ENCODE measurements around the gene PTPRN.
"Not testable (repeated sequence)": the region's sequence is repeated elsewhere in the genome, so short reads cannot be mapped to it uniquely, and the experiment has no call there.

The PTPRN gene
- long read RNA-seq, donor 1 = 0 reads
- long read RNA-seq, donor 2 = 0 reads
- long read RNA-seq, donor 3 = 0 reads
- long read RNA-seq, donor 4 = 0 reads
- long read RNA-seq, donor 5 = 0 reads
- long read RNA-seq, donor 6 = 0 reads
- long read RNA-seq, donor 7 = 0 reads
- long read RNA-seq, donor 8 = 0 reads

GRCh38 chr2:219309278-219309677, at the start of gene PTPRN:
PTPRN (minus strand) TSS chr2:219309401; CDS start chr2:219309332, 69 bp downstream.
- DNase-seq = no peak

GRCh38 chr2:219358170-219359075, 49.2 kb upstream of the PTPRN start:
- peak; percentile 19 for DNase-seq

DNA sequence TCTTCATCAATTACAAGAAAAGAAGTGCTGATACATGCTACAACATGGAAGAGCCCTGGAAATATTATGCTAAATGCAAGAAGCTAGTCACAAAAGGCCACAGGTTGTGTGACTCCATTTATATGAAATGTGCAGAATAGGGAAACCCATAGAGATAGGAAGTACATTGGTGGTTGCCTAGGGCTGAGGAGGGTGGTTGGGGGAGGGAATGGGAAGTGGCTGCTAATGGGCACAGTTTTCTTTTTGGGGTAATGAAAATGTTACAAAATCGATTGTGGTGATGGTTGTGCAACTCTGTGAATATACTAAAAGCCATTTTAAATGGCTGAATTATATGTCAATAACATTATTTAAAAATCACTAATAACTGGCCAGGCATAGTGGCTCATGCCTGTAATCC, 47.6 kb upstream of the PTPRN start:
- no peak for DNase-seq

GRCh38 chr2:219354582-219354981, 45.4 kb upstream of the PTPRN start:
- DNase-seq = no peak

GRCh38 chr2:219353129-219353528, 43.9 kb upstream of the PTPRN start:
- DNase-seq = no peak

DNA sequence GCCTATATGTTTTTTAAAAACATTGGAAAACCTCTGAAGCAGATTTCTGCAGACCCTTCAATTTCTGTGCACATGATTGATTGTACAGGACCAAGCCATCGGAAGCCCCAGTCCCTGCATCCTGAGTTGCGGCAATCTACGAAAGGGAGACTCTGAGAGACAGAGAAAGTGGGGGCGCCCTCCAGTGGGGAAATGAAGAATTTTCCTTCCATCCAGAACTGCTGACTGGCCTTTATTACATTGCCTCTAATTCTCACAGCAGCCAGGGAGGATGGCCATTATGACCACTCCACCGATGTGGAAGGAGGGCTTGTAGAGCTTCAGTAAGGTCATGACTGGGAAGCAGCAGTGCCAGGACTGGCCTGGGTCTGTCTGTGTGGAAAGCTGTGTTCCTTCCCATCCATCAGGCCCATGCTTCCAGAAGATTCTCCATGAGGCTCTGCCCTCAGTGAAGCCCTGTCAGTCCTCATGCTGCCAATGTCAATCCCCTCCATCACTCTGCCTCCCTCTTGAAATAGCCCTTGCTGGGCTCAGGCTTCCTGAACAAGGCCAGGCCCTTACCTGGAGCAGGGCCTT, 43.3 kb upstream of the PTPRN start:
- DNase-seq = no peak

- no peak for DNase-seq
Measured at GRCh38 chr2:219350710-219351221, 41.6 kb upstream of the PTPRN start.

DNA sequence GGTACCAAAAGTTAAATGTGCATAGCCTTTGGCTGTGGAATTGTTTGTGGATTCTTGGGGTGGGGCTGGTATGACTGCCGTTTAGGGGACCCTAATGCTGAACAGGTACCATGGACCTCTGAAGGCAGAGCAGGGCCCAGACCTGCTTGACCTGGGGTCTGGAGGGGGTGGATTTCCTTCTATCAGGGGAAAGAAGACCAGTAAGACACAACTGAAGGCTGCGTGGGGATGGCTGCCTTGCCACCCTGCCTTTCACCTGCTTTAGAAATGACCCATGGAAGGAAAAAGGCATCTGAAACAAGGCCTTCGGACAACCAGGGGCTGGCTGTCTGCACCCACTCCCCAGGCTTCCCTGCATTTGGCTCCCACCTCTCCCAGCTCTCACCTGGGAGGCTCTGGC, 41.0 kb upstream of the PTPRN start:
- DNase-seq = no peak

GRCh38 chr2:219344751-219345430, 35.7 kb upstream of the PTPRN start:
- no peak for DNase-seq

DNA sequence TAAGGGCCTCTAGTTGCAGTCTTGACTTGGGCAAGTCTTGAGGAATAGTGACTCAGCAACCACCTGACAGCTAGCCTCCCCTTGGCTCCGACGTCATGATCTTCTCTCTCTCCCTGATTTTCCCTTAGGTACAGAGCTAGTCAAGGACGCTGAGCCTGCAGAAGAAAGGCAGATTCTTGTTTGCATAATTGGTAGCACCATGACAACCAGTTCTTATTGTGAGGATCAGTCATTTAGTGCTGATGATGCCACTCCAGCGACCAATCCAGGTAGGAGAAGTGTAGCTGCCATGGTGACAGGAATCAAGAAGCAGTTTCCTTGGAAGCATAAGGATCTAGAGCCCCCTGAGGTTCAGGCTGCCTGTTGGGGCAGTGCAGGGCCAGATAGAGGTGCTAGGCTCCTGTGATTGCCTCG, 26.2 kb upstream of the PTPRN start:
- no peak for DNase-seq

GRCh38 chr2:219334076-219334475, 24.9 kb upstream of the PTPRN start:
- no peak for DNase-seq

- no peak for DNase-seq
Measured at GRCh38 chr2:219332542-219332941, 23.3 kb upstream of the PTPRN start, which contains the start of gene RESP18. RESP18 (minus strand) TSS chr2:219332744.

- peak; percentile 66 for DNase-seq
Measured at GRCh38 chr2:219331560-219332213, 22.5 kb upstream of the PTPRN start.

DNA sequence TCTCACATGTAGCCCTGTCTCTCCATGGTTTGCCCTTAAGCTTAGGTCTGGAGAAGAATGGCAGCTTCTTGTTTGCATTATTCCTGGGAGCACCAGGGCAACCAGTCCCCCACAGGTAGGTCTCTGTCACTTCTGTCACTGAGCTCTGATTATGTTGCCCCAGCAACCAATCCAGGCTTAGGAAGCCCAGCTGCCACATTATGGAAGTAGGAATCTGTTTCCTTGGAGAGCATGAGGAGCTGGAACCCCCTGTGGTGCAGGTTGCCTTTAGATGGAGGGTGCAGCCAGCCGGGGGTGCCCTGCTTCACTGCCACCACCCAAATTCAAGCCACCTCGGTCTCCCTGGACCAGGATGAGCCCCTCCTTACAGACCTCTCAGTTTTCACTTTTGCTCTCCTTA, 18.5 kb upstream of the PTPRN start:
- DNase-seq = no peak

DNA sequence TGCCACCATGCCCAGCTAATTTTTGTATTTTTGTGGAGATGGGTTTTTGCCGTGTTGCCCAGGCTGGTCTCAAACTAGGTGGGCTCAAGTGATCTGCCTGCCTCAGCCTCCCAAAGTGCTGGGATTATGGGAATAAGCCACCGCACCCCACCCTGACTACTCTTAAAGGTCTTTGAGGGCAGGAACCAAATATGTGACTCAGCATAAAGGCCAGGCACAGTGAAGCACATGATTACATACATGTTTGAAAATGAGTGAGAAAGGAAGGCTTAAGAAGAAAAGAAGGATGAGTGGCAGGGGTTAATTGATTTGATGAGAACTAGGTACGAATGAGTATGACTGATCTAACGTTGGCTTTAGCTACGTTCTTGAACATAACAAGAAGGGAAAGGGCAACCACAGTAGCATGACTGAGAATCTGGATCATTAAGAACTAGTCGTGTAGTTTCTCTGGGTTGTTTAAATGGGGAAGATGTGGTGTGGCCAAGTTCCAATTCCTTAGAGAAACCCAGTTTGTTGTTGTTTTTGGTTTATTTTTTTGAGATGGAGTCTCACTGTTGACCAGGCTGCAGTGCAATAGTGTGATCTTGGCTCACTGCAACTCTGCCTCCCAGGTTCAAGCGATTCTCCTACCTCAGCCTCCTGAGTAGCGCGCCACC, 16.6 kb upstream of the PTPRN start:
- DNase-seq = no peak

- DNase-seq = no peak
Measured at GRCh38 chr2:219325136-219325535, 15.9 kb upstream of the PTPRN start.

DNA sequence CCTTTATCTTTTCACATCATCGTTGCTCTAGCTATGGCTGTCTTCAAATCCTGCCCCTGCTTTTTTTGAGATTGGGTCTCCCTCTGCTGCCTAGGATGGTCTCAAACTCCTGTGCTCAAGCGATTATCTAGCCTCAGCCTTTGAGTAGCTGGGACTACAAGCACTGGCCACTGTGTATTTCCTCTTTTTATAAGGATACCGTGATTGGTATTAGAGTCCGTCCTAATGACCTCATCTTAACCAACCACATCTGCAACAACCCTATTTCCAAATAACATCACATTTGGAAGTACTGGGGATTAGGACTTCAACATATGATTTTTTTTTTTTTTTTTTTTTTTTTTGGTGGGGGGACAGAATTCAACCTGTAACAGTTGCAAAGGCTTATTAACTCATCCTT, 14.2 kb upstream of the PTPRN start:
- no peak for DNase-seq

DNA sequence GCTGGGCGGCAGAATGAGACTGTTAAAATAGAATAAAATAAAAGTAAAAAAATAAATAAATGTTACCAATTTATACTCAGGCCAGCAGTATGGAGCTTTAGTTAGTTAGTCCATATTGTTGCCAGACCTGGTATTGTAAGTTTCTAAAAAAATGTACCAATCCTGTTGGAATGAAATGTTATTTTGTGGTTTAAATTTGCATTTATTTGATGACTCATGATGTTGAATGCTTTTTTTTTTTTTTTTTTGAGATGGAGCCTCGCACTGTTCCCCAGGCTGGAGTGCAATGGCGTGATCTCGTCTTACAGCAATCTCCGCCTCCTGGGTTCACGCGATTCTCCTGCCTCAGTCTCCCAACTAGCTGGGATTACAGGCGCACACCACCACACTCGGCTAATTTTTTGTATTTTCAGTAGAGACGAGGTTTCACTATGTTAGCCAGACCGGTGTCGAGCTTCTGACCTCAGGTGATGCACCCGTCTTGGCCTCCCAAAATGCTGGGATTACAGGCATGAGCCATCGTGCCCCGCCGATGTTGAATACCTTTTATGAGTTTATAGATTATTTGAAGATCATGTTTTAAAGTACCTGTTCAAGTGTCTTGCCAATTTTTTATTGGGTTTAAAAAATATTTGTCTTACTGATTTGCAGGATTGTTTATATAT, 5.7 kb upstream of the PTPRN start:
- no peak for DNase-seq

- DNase-seq = not testable (repeated sequence)
Measured at GRCh38 chr2:219312683-219313263, 3.6 kb upstream of the PTPRN start.
